Spleen (tissue), 11 donors: ENCODE results near the gene DAP3. TPM values are rescaled to one million over a fixed set of nuclear protein-coding genes. Genes with fewer than 3 reads are reported as not detected.
"Not testable (repeated sequence)": the region's sequence is repeated elsewhere in the genome, so short reads cannot be mapped to it uniquely, and the experiment has no call there.

Source experiments
- DNase-seq: peaks from one replicate; pipeline ENCODE4 v3.0.0-alpha.2; 2020
- H3K27ac ChIP-seq, 8 donors: fragments of 200-600 bp; sonication (generic) in 7 of 8; 1 replicate in 4 of 8; 2 replicates in 4 of 8; pipeline versions ENCODE4 v1.5.0 to v1.8.0; 2016 to 2021; ENCODE audit warnings: inconsistent platforms in 4 of 8, mild to moderate bottlenecking in 4 of 8, moderate library complexity in 1 of 8
- H3K27me3 ChIP-seq, 7 donors: fragments of 200-600 bp; sonication (generic) in 6 of 7; replicated peaks in 1 of 7; 1 replicate in 4 of 7; 2 replicates in 3 of 7; pipeline versions ENCODE4 v1.5.0 to v1.8.0; 2016 to 2021; ENCODE audit warnings: inconsistent platforms in 3 of 7, mild to moderate bottlenecking in 1 of 7
- H3K36me3 ChIP-seq, 6 donors: fragments of 200-600 bp; sonication (generic) in 5 of 6; 1 replicate in 4 of 6; 2 replicates in 2 of 6; pipeline versions ENCODE4 v1.5.0 to v1.8.0; 2016 to 2021; ENCODE audit warnings: inconsistent platforms in 2 of 6
- H3K4me1 ChIP-seq, 6 donors: fragments of 200-600 bp; sonication (generic) in 5 of 6; 1 replicate in 3 of 6; 2 replicates in 3 of 6; pipeline versions ENCODE4 v1.5.0 to v1.8.0; 2016 to 2021; ENCODE audit warnings: inconsistent platforms in 3 of 6
- H3K4me3 ChIP-seq, 8 donors: fragments of 200-600 bp; sonication (generic) in 7 of 8; 1 replicate in 4 of 8; 2 replicates in 4 of 8; pipeline versions ENCODE4 v1.5.0 to v1.8.0; 2016 to 2021; ENCODE audit warnings: inconsistent platforms in 4 of 8, mild to moderate bottlenecking in 4 of 8, moderate library complexity in 2 of 8
- H3K9me3 ChIP-seq, 8 donors: fragments of 200-600 bp; sonication (generic) in 7 of 8; 1 replicate in 4 of 8; 2 replicates in 4 of 8; pipeline versions ENCODE4 v1.5.0 to v1.8.0; 2016 to 2021; ENCODE audit warnings: inconsistent platforms in 4 of 8
- POLR2A ChIP-seq, 3 donors: fragments of 450-650 bp; IDR thresholded peaks; one replicate each; pipeline ENCODE4 v1.5.1; 2017; ENCODE audit warnings: antibody characterized with exemption in 3 of 3, mild to moderate bottlenecking in 1 of 3
- POLR2AphosphoS5 ChIP-seq, 3 donors: sonication (generic); formaldehyde crosslinking; IDR thresholded peaks; one replicate each; pipeline ENCODE4 v1.5.1; 2017; ENCODE audit warnings: antibody characterized with exemption in 3 of 3
- WGBS, 5 donors: extraction: QIAGEN DNeasy Blood & Tissue Kit in 3 of 5; methylation state at CpG; one replicate each; pipeline versions ENCODE4 v1.1.5 to v1.1.7; 2013 to 2018; 5-methylcytosine and 5-hydroxymethylcytosine counted together
- intact Hi-C: fragments of 100-400 bp; cut with DNase I; formaldehyde crosslinking; loops from one replicate; pipeline ENCODE4 v1.15.0; 2023; ENCODE audit warnings: low total_unique reads
- polyA plus RNA-seq, 3 donors: library from polyadenylated mRNA; stranded (reverse); fragments of 200-250 nt; gene quantifications; one replicate each; pipeline ENCODE4 v1.2.1, GENCODE V29; 2013
- total RNA-seq, 7 donors: library from RNA; depleted of rRNA in 3 of 7; stranded (reverse); fragments of >200 nt in 3 of 7; fragmentation: NEBNext Ultra II Directional in 4 of 7; extraction: Animal tissue kit (Norgen Biotek cat#: 25700) in 4 of 7; gene quantifications; one replicate each; pipeline versions ENCODE4 v1.1.0 to v1.2.1, GENCODE V29; 2016 to 2021
- TF ChIP-seq, protein P1 (sequence below), 11 experiments: fragments of 200-600 bp in 7 of 11; fragments of 450-650 bp in 4 of 11; sonication (generic) in 4 of 11; IDR thresholded peaks in 8 of 11; conservative IDR thresholded peaks in 3 of 11; 1 replicate in 7 of 11; 2 replicates in 4 of 11; pipeline versions ENCODE4 v1.4.0 to v1.8.0; 2016 to 2021; ENCODE audit warnings: antibody characterized with exemption in 11 of 11, inconsistent platforms in 4 of 11, mild to moderate bottlenecking in 1 of 11
- donor health status: healthy with polysubstance abuse.
- donor health status: DM: no; HTN: no; CAD: no; lungs with moderate emphysema.
- donor health status: DM: no; HTN: no; CAD: no.
- donor health status: Bipolar disorder and iron deficiency.
- donor health status: healthy.
- donor health status: DM: no; HTN: no; CAD: no.
- donor health status: DM: yes; HTN: yes; CAD: no.

The DAP3 gene
- total and polyA plus RNA-seq, 10 donors, result 87.3 to 150 (median 99.5) TPM

DNA sequence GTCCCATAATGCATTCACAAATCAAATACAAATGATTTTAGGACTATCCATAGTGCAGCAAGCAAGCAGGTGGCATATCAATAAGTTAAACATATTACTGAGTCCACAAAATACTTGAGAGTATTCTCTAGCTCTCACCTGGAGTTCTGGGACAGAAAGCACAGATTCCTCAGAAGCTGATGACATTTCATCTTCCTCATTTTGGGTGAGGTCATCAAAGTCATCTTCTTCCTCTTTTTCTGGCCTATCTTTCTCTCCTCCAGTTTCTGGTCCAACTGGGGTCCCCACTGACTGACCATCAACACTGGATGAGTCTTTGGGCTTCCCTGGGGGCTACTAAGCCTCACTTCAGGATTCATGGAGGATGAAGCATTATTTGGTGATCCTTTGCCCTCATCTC, 39.2 kb upstream of the DAP3 start:
- H3K9me3 ChIP-seq, result peaks cover 0 to 10% (median 3%) of the 10 kb centered on the region in 8 donors
- DNase-seq, result no peak
- H3K4me1 ChIP-seq, result peaks cover 0 to 37% (median 8%) of the 10 kb centered on the region in 6 donors
- H3K36me3 ChIP-seq, result no peaks in the 10 kb centered on the region
- H3K27ac ChIP-seq, result peak overlapping the region in 1 of 8 donors; percentile 28
- intact Hi-C loops, result no loop called here
- no peaks in the 10 kb centered on the region for H3K27me3 ChIP-seq
- no peak for TF ChIP-seq POLR2AphosphoS5 (IDR thresholded peaks at IDR 0.05)
- no peak overlapping the region for H3K4me3 ChIP-seq

DNA sequence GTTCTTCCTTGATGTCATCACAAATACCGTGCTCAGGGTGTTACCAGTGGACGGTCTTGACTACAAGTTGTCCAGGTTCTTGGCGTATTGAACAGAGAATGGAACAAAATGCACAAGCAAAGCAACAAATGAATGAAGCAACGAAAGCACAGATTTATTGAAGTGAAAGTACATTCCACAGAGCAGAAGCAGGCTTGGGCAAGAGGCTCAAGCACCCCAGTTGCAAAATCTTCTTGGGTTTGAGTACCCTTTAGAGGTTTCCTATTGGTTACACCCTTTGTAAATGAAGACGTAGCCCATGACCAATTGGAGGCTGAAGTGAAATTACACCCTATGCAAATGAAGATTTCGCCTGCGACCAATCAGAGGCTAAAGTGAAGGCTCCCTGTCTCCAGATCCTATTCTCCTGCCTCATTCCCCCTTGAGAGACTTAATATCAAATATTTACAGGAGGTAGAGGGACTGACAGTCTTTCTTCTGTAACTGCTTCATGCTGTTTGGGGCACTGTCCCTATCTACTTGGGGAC, 38.6 kb upstream of the DAP3 start:
- intact Hi-C loops, result no loop called here
- H3K4me3 ChIP-seq, result no peak overlapping the region
- DNase-seq, result no peak
- no peaks in the 10 kb centered on the region for H3K27me3 ChIP-seq
- H3K27ac ChIP-seq, result peak overlapping the region in 1 of 8 donors; percentile 28
- H3K4me1 ChIP-seq, result peaks cover 0 to 32% (median 8%) of the 10 kb centered on the region in 6 donors
- H3K36me3 ChIP-seq, result no peaks in the 10 kb centered on the region
- peaks cover 0 to 10% (median 3%) of the 10 kb centered on the region in 8 donors for H3K9me3 ChIP-seq
- TF ChIP-seq, protein P1, sequence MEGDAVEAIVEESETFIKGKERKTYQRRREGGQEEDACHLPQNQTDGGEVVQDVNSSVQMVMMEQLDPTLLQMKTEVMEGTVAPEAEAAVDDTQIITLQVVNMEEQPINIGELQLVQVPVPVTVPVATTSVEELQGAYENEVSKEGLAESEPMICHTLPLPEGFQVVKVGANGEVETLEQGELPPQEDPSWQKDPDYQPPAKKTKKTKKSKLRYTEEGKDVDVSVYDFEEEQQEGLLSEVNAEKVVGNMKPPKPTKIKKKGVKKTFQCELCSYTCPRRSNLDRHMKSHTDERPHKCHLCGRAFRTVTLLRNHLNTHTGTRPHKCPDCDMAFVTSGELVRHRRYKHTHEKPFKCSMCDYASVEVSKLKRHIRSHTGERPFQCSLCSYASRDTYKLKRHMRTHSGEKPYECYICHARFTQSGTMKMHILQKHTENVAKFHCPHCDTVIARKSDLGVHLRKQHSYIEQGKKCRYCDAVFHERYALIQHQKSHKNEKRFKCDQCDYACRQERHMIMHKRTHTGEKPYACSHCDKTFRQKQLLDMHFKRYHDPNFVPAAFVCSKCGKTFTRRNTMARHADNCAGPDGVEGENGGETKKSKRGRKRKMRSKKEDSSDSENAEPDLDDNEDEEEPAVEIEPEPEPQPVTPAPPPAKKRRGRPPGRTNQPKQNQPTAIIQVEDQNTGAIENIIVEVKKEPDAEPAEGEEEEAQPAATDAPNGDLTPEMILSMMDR (IDR thresholded peaks at IDR 0.05 in 8 of 11, conservative IDR thresholded peaks at IDR 0.05 in 3 of 11), result no peak
- TF ChIP-seq POLR2A (IDR thresholded peaks at IDR 0.05) (no peak), POLR2AphosphoS5 (IDR thresholded peaks at IDR 0.05) (no peak)
- WGBS, 5 donors, result 84 to 92% (median 87%) methylated on average over 7 of the region's 7 CpGs

DNA sequence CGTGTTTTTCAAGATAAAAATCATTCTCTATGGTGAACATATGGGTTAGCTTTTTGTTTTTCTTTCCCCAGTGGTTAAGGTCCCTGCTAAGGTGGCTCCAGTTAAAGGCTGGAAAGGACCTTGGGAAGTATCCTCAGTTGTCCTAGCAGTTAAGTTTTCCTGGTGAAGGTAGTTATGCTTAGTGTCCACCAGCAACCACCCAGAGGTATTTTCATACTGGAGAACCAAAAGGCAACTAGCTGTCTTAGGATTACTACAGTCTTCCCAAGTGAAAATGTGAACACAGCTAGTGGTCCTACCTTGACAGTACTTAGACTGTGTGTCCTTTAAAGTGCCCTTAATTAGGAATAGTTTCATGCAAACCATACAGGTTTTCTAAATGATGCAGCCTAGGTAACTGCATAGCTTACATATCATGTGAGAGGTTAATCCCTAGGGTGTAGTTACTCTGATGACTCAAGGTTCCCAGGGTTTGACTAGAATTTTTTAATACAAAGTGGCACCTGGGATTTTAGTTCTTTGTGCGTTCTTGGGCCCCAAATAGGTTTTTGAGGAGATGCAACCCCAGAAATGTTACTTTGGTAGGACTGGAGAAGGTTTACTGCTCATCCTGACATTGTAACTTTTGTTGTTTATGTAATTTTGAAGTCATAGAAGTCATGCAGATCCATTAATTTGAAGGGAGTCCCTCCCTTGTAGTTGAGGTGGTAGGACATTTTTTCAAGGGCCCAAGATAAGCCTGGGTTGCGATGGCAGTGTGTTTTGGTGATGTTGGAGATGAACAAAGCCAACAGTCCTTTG, 36.8 kb upstream of the DAP3 start:
- WGBS, 5 donors, result 65 to 72% (median 67%) methylated on average over 3 of the region's 3 CpGs
- DNase-seq, result no peak
- no peak overlapping the region for H3K4me3 ChIP-seq
- intact Hi-C loops, result no loop called here
- TF ChIP-seq POLR2AphosphoS5 (IDR thresholded peaks at IDR 0.05), result no peak
- no peaks in the 10 kb centered on the region for H3K36me3 ChIP-seq
- H3K27me3 ChIP-seq, result no peaks in the 10 kb centered on the region
- peaks cover 0 to 10% (median 3%) of the 10 kb centered on the region in 8 donors for H3K9me3 ChIP-seq
- H3K27ac ChIP-seq, result no peak overlapping the region
- peaks cover 0 to 18% (median 6%) of the 10 kb centered on the region in 6 donors for H3K4me1 ChIP-seq

DNA sequence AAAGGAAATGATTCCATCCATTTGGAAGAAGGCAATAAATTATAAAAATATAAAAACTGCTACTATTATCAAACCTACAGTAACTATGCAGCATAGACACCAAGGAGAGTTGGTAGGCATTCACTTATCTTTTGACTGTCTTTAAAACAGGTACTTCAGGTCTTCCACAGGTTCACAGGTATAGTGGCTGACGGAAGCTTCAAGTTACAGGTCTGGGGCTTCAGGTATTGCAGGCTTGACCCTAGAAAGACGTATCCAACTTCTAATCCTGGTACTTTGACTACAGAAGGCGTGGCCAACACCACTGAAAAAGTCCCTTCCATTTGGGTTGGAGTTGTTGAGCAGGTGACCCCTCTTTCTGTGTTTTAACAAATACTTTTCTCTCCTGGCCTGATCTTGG, 35.9 kb upstream of the DAP3 start:
- no peak for DNase-seq
- intact Hi-C loops, result no loop called here
- TF ChIP-seq POLR2A (IDR thresholded peaks at IDR 0.05) (no peak), POLR2AphosphoS5 (IDR thresholded peaks at IDR 0.05) (no peak)
- peaks cover 0 to under 1% (median 0%) of the 10 kb centered on the region in 6 donors for H3K36me3 ChIP-seq
- no peak overlapping the region for H3K4me3 ChIP-seq
- H3K9me3 ChIP-seq, result peaks cover 0 to 10% (median 3%) of the 10 kb centered on the region in 8 donors
- WGBS, 5 donors, result 81 to 89% (median 84%) methylated on average over 3 of the region's 3 CpGs
- no peak overlapping the region for H3K27ac ChIP-seq
- no peaks in the 10 kb centered on the region for H3K27me3 ChIP-seq
- peaks cover 0 to 18% (median 6%) of the 10 kb centered on the region in 6 donors for H3K4me1 ChIP-seq

DNA sequence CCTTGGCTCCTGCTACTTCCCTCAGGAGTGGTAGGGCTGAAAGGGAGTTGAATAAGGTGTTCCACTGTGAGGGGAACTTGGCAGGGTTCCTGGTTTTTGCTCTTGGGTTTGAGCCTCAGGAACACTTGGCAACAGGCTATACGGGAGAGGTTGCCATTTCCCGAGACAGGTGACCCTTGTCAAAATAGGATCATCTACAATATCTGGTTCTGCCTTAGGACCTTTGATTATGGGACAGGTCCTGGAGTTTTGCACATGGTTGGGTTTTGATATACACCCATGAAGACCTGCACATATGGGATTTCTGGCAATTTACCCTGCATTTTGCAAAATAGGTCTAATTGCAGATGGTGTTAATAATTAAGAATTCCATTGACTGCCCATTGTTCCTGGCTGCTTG, 31.4 kb upstream of the DAP3 start:
- no peak overlapping the region for H3K27ac ChIP-seq
- H3K36me3 ChIP-seq, result peaks cover 6 to 45% (median 41%) of the 10 kb centered on the region in 6 donors
- no peaks in the 10 kb centered on the region for H3K4me1 ChIP-seq
- 89 to 100% (median 93%) methylated on average over 2 of the region's 2 CpGs for WGBS, 5 donors
- TF ChIP-seq, protein P1 (IDR thresholded peaks at IDR 0.05 in 8 of 11, conservative IDR thresholded peaks at IDR 0.05 in 3 of 11), result no peak
- no peak for TF ChIP-seq POLR2A (IDR thresholded peaks at IDR 0.05)
- TF ChIP-seq POLR2AphosphoS5 (IDR thresholded peaks at IDR 0.05), result no peak
- H3K9me3 ChIP-seq, result no peaks in the 10 kb centered on the region
- DNase-seq, result no peak
- intact Hi-C loops, result no loop called here
- H3K27me3 ChIP-seq, result no peaks in the 10 kb centered on the region
- H3K4me3 ChIP-seq, result no peak overlapping the region

DNA sequence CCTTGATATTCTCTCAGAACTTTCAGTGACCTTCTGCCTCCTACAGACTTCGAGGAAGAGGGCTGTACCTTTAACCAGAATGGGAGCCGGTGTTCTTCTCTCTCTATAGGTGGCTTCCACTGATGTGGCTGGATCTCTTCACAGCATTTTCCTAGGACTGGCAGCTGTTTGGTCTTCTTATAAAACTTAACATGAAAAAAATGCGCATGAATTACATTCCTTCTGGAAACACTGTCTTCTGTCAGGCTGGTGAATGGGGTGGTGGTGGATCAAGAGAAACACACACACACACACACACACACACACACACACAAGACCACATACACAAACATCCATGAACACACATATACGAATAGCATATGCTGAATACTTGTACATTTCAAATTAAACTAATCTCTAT, 27.7 kb upstream of the DAP3 start:
- intact Hi-C loops, H3K27me3 ChIP-seq, DNase-seq, H3K4me3 ChIP-seq, H3K9me3 ChIP-seq, H3K4me1 ChIP-seq, H3K27ac ChIP-seq: not testable (repeated sequence)
- peaks cover 11 to 83% (median 79%) of the 10 kb centered on the region in 6 donors for H3K36me3 ChIP-seq
- 83 to 100% (median 90%) methylated on average over 2 to 4 of the region's 4 CpGs for WGBS, 5 donors
